ENCODE measurements around the gene MAD1L1. TPM values are rescaled to one million over a fixed set of nuclear protein-coding genes. Genes with fewer than 3 reads are reported as not detected.

Gene MAD1L1
- total RNA-seq, 1 experiment from 2014 or later, result 38.5 TPM

DNA sequence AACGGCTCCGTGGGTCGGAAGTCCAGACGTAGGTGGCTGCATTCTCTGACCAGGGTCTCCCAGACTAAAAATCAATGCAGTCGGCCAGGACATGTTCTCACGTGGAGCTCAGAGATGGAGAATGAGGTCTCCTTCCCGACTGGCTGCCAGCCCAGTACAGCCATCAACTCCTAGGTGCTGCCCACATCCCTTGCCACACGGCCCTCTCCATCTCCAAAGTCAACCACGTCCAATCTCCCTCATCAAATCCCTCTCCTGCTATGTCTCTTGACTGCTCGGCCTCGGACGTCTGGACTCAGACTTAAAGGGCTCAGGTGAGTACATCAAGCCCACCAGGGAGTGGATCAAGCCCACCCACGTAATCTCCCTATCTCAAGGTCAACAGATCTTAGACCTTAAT is 6.9 kb downstream of the MAD1L1 start:
- Histone ChIP-seq H3K27me3 (ENCODE audit: insufficient read depth, low read length) (no peaks in the 10 kb centered on the region), H4K20me1 (ENCODE audit: insufficient read depth) (no peaks in the 10 kb centered on the region), H3K9me2 (ENCODE audit: insufficient read depth) (no peaks in the 10 kb centered on the region), H3K27ac (ENCODE audit: low read depth, low read length) (no peak overlapping the region), H3K4me1 (ENCODE audit: control insufficient read depth in 1 of 2, insufficient read depth in 2 of 2, low read length in 2 of 2) (peaks cover 0 to 19% of the 10 kb centered on the region in 2 experiments; a peak in 2 of 4 replicates), H3K9ac (ENCODE audit: low read length) (no peak overlapping the region), H3K36me3 (ENCODE audit: control insufficient read depth in 1 of 2, insufficient read depth in 2 of 2, low read length in 2 of 2) (peaks cover 6 to 32% of the 10 kb centered on the region in 2 experiments; a peak in 3 of 4 replicates), H2AFZ (ENCODE audit: low read depth, low read length, poor library complexity, severe bottlenecking) (no peak overlapping the region), H3K4me3 (replicated peaks in 1 of 2; ENCODE audit: low read depth in 1 of 2, low read length in 2 of 2) (no peak overlapping the region), H3K79me2 (ENCODE audit: insufficient read depth, low read length) (peaks cover 67% of the 10 kb centered on the region), H3K9me3 (ENCODE audit: control insufficient read depth in 1 of 2, insufficient read depth in 1 of 2, low read depth in 1 of 2, low read length in 2 of 2) (no peaks in the 10 kb centered on the region), H3K4me2 (ENCODE audit: low read length) (0 out of 2 replicates have a peak overlapping the region, but pooled peaks have one; percentile 35)
- intact Hi-C loops (cut with micrococcal nuclease), result no loop called here
- RAD21 ChIA-PET (ENCODE audit: low non-redundant PET in 1 of 2, low total read pairs in 2 of 2, uncharacterized antibody in 2 of 2, unreplicated experiment in 2 of 2), result no interaction called here
- DNase-seq (ENCODE audit: low read depth, low spot score) (no peak), ATAC-seq (no peak)
- BruUV-seq (replicated peaks), result no TSS peak
- CTCF ChIA-PET, result no interaction called here
- TF ChIP-seq ZNF274 (IDR thresholded peaks at IDR 0.05; ENCODE audit: low read depth, low read length) (no peak), TCF7L2 (IDR thresholded peaks at IDR 0.05; ENCODE audit: borderline replicate concordance, extremely low read depth, insufficient read depth, insufficient read length) (no peak), YY1 (IDR thresholded peaks at IDR 0.05; ENCODE audit: extremely low read depth, insufficient replicate concordance, low read depth, low read length) (no peak), EZH2 (IDR thresholded peaks at IDR 0.05) (no peak), CEBPB (IDR thresholded peaks at IDR 0.05; ENCODE audit: low read depth) (no peak), POLR2AphosphoS5 (IDR thresholded peaks at IDR 0.05; ENCODE audit: low read depth, low read length) (no peak), SIN3A (IDR thresholded peaks at IDR 0.05; ENCODE audit: low read depth) (no peak), EGR1 (IDR thresholded peaks at IDR 0.05; ENCODE audit: low read depth) (no peak), CTCF (IDR thresholded peaks at IDR 0.05 in 2 of 3, conservative IDR thresholded peaks at IDR 0.05 in 1 of 3; ENCODE audit: borderline replicate concordance in 1 of 3, insufficient read depth in 1 of 3, low read depth in 2 of 3, low read length in 2 of 3) (no peak), POLR2A (IDR thresholded peaks at IDR 0.05; ENCODE audit: borderline replicate concordance, extremely low read depth, insufficient read depth, insufficient read length) (no peak), JUND (IDR thresholded peaks at IDR 0.05) (no peak), RAD21 (IDR thresholded peaks at IDR 0.05; ENCODE audit: low read depth) (no peak), CBX3 (IDR thresholded peaks at IDR 0.05; ENCODE audit: low read depth) (no peak), ELF1 (IDR thresholded peaks at IDR 0.05; ENCODE audit: borderline replicate concordance, low read depth) (no peak)
- POLR2A ChIA-PET, result no interaction called here
